C4-2B (cell line): ENCODE measurements around the gene MRPL47.
A peak's percentile ranks its signal among the peaks of the same experiment; 100 is the strongest.

ENCODE experiments used
- H3K27ac ChIP-seq: fragments of 450-650 bp; 2 replicates; pipeline ENCODE4 v1.5.1; 2017
- CTCF ChIP-seq: fragments of 450-650 bp; conservative IDR thresholded peaks from 2 replicates; pipeline ENCODE4 v1.5.1; 2017; ENCODE audit warnings: mild to moderate bottlenecking
- ZFX ChIP-seq: fragments of 450-650 bp; IDR thresholded peaks from 2 replicates; pipeline ENCODE4 v1.6.1; 2017

Gene MRPL47

GRCh38 chr3:179580992-179581391 lies 23.4 kb downstream of the MRPL47 start:
- H3K27ac ChIP-seq: no peak overlapping the region
- TF ChIP-seq ZFX (no peak), CTCF (no peak)

GRCh38 chr3:179565496-179565895 lies 38.9 kb downstream of the MRPL47 start:
- TF ChIP-seq ZFX (no peak), CTCF (no peak)
- H3K27ac ChIP-seq: no peak overlapping the region

- TF ChIP-seq CTCF: peak; percentile 49
- TF ChIP-seq ZFX: no peak
- H3K27ac ChIP-seq: peak overlapping the region; percentile 76
Measured at GRCh38 chr3:179563271-179563783, 41.1 kb downstream of the MRPL47 start.

GRCh38 chr3:179562591-179563270 lies 41.7 kb downstream of the MRPL47 start, which contains the start of gene ACTL6A:
Gene ACTL6A, plus strand, starts transcription at chr3:179562926. Its CDS starts 167 bp downstream, at chr3:179563093.
- no peak for TF ChIP-seq ZFX
- no peak for TF ChIP-seq CTCF
- peak within 1 kb of the TSS; percentile 76 for H3K27ac ChIP-seq

GRCh38 chr3:179560791-179561190 lies 43.6 kb downstream of the MRPL47 start:
- H3K27ac ChIP-seq: no peak overlapping the region
- no peak for TF ChIP-seq CTCF
- TF ChIP-seq ZFX: no peak

- no peak overlapping the region for H3K27ac ChIP-seq
- TF ChIP-seq ZFX (no peak), CTCF (peak; percentile 99)
Measured at GRCh38 chr3:179558742-179559364, 45.6 kb downstream of the MRPL47 start.
